ENCODE measurements around the gene RNPS1. TPM values are rescaled to one million over a fixed set of nuclear protein-coding genes. Genes with fewer than 3 reads are reported as not detected.
"Not testable (repeated sequence)": the region's sequence is repeated elsewhere in the genome, so short reads cannot be mapped to it uniquely, and the experiment has no call there.

Gene RNPS1
- total RNA-seq, 2 experiments from 2014 or later = 230 to 238 TPM

GRCh38 chr16:2278272-2278608 is 10.3 kb upstream of the RNPS1 start:
- CTCF ChIA-PET = interaction anchor here (0.6 to 0.9 kb wide), 2 partner anchors 26 to 34 kb away, joined by 3 to 4 read pairs; no protein-coding TSS in a partner anchor
- Mint-ChIP-seq H3K36me3 (ENCODE audit: low read depth) (no peaks in the 10 kb centered on the region), H3K27ac (no peak overlapping the region), H3K4me1 (no peaks in the 10 kb centered on the region), H3K4me3 (no peak overlapping the region), H3K9me3 (no peaks in the 10 kb centered on the region), H3K27me3 (no peaks in the 10 kb centered on the region)
- POLR2A ChIA-PET = no interaction called here
- DNase-seq = no peak

DNA sequence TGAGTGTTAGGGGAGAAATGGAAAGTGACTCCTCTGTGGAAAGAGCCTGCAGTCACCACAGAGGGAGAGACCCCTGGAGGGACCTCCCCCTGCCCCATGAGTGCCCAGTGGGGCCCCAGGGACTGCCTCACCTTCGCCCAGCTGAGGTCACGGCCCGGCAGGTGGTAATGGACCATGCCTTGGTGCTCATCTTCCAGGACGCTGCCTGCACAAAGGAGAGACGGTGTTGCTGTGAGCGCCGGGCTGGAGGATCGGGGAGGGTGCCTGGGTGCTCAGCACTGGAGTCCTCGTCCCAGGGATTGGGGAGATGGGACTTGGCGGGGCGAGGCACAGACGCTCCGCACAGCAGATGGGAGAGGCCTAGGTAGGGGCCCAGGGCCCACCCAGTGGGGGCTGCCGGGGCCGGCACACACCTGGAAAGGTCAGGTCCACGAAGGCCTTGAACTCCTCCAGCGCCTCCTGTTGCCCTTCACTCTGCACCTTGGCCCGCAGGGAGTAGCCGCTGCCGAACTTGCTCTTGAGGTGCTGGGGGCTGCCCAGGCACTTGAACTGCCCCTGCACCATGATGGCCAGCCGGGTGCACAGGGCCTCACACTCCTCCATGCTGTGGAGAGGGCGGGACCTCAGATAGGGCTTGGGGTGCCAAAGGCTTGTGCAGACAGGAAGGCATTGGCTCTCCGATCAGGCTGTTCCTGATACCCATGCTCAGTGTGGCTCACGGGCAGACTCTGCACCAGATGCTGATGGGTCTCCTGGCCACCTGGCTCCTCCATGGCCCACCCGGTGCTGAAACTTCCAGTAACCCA is 9.7 kb upstream of the RNPS1 start:
- H3K27me3 Mint-ChIP-seq = no peaks in the 10 kb centered on the region
- H3K4me1 Mint-ChIP-seq = no peaks in the 10 kb centered on the region
- no peak overlapping the region for H3K4me3 Mint-ChIP-seq
- ChIA-PET POLR2A (no interaction called here), CTCF (interaction anchor here (0.6 kb wide), 1 partner anchor 1528 kb away, joined by 7 read pairs; no protein-coding TSS in a partner anchor)
- no peak for DNase-seq
- H3K36me3 Mint-ChIP-seq (ENCODE audit: low read depth) = no peaks in the 10 kb centered on the region
- H3K27ac Mint-ChIP-seq = no peak overlapping the region
- H3K9me3 Mint-ChIP-seq = no peaks in the 10 kb centered on the region

DNA sequence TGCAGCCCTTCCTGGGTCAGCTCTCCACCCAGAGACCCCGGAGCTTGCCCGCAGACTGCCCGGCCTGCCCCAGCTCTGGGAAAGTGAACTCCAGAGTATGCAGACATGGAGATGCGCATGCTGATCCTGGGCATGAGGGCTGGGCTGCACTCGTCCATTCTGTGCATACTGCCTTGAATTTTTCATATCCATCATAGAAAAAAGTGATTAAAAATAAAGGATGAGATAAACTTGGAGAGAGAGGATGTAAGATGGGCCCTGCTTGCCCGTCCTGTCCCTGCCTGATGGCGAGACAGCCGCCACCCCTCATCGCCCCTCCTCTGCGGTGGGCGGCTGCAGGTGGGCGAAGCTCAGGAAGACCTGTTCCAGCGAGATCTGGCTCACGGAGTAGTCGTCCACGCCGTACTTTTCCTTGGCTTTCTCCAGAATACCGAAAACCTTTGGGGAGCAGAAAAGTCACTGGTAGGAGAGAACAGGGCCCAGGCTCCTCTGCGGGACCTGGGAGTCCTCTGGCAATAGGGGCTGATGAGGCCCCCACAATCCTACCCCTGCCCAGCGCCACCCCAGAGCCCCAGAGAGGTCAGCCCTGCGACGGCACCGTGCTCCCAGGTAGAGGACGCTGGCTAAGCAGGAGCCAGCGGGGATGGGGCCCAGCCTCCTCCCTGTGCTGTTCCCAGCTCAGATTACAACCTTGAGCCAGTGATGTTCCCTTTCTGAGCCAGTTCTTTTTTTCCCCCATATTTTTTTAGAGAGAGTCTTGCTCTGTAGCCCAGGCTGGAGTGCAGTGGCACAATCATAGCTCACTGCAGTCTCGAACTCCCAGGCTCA is 8.7 kb upstream of the RNPS1 start:
- DNase-seq = no peak
- H3K4me1 Mint-ChIP-seq = no peaks in the 10 kb centered on the region
- no peak overlapping the region for H3K27ac Mint-ChIP-seq
- H3K9me3 Mint-ChIP-seq = no peaks in the 10 kb centered on the region
- no peak overlapping the region for H3K4me3 Mint-ChIP-seq
- no peaks in the 10 kb centered on the region for H3K36me3 Mint-ChIP-seq (ENCODE audit: low read depth)
- H3K27me3 Mint-ChIP-seq = no peaks in the 10 kb centered on the region
- POLR2A ChIA-PET = no interaction called here
- CTCF ChIA-PET = no interaction called here

GRCh38 chr16:2275476-2276367 is 7.8 kb upstream of the RNPS1 start:
- CTCF ChIA-PET = no interaction called here
- H3K4me3 Mint-ChIP-seq = no peak overlapping the region
- no peaks in the 10 kb centered on the region for H3K9me3 Mint-ChIP-seq
- H3K36me3 Mint-ChIP-seq (ENCODE audit: low read depth) = no peaks in the 10 kb centered on the region
- no peak for DNase-seq
- no peaks in the 10 kb centered on the region for H3K4me1 Mint-ChIP-seq
- H3K27ac Mint-ChIP-seq = no peak overlapping the region
- H3K27me3 Mint-ChIP-seq = no peaks in the 10 kb centered on the region
- POLR2A ChIA-PET = no interaction called here

DNA sequence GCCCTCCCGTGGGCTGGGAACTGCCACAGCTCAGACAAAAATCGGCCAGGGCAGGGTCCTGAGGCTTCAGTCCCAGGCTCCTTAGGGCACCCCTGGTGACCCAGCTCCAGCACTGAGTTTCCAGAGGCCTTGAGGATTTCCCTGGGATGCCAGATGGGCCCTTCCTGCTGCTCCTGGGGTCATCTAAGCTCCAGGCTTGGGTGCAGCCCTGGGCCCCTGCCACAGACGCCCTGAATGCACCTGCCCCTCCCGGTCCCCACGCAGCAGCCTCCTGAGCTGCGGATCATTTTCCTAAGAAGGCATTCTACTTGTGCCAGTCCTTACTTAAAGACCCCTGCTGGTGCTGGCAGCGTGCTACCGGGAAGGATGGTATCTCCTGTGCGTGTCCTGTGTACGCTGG is 6.0 kb upstream of the RNPS1 start:
- H3K9me3 Mint-ChIP-seq = no peaks in the 10 kb centered on the region
- peaks cover 8% of the 10 kb centered on the region for H3K4me1 Mint-ChIP-seq
- no peak overlapping the region for H3K27ac Mint-ChIP-seq
- no peaks in the 10 kb centered on the region for H3K36me3 Mint-ChIP-seq (ENCODE audit: low read depth)
- no peak overlapping the region for H3K4me3 Mint-ChIP-seq
- no peak for DNase-seq
- POLR2A ChIA-PET = no interaction called here
- no peaks in the 10 kb centered on the region for H3K27me3 Mint-ChIP-seq
- CTCF ChIA-PET = interaction anchor here (0.6 kb wide), 1 partner anchor 210 kb away, joined by 3 read pairs; no protein-coding TSS in a partner anchor

DNA sequence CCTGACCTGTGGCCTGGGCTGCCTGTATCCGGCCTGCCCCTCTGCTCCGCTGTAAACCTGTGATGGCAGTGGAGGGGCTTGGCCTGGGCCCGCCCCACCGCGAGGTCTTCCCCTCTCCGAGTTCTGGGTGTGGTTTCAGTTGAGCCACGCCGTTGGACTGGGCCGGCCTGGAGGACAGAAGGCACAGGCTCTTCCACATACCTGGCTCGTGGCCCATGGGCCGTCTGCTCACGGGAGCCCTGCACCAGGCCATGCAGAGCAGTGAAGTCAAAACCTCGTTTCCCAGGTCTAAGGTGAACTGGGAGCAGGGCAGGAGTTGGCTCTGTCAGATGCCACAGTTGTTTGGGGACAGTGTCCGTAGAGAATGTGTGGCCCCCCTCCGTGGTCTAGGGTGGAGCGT is 5.6 kb upstream of the RNPS1 start:
- Mint-ChIP-seq H3K4me3 (no peak overlapping the region), H3K36me3 (ENCODE audit: low read depth) (no peaks in the 10 kb centered on the region), H3K9me3 (no peaks in the 10 kb centered on the region), H3K27me3 (no peaks in the 10 kb centered on the region), H3K4me1 (peaks cover 8% of the 10 kb centered on the region), H3K27ac (no peak overlapping the region)
- ChIA-PET CTCF (no interaction called here), POLR2A (no interaction called here)
- no peak for DNase-seq

- POLR2A ChIA-PET = no interaction called here
- H3K4me3 Mint-ChIP-seq = no peak overlapping the region
- H3K9me3 Mint-ChIP-seq = no peaks in the 10 kb centered on the region
- no peak overlapping the region for H3K27ac Mint-ChIP-seq
- no peak for DNase-seq
- H3K27me3 Mint-ChIP-seq = no peaks in the 10 kb centered on the region
- peaks cover 9% of the 10 kb centered on the region for H3K4me1 Mint-ChIP-seq
- peaks cover 5% of the 10 kb centered on the region for H3K36me3 Mint-ChIP-seq (ENCODE audit: low read depth)
- CTCF ChIA-PET = interaction anchor here (1.0 kb wide), 1 partner anchor 20 kb away, joined by 3 read pairs; the partner anchor contains the start of gene ECI1
Observed at GRCh38 chr16:2271848-2272461, 4.0 kb upstream of the RNPS1 start.

DNA sequence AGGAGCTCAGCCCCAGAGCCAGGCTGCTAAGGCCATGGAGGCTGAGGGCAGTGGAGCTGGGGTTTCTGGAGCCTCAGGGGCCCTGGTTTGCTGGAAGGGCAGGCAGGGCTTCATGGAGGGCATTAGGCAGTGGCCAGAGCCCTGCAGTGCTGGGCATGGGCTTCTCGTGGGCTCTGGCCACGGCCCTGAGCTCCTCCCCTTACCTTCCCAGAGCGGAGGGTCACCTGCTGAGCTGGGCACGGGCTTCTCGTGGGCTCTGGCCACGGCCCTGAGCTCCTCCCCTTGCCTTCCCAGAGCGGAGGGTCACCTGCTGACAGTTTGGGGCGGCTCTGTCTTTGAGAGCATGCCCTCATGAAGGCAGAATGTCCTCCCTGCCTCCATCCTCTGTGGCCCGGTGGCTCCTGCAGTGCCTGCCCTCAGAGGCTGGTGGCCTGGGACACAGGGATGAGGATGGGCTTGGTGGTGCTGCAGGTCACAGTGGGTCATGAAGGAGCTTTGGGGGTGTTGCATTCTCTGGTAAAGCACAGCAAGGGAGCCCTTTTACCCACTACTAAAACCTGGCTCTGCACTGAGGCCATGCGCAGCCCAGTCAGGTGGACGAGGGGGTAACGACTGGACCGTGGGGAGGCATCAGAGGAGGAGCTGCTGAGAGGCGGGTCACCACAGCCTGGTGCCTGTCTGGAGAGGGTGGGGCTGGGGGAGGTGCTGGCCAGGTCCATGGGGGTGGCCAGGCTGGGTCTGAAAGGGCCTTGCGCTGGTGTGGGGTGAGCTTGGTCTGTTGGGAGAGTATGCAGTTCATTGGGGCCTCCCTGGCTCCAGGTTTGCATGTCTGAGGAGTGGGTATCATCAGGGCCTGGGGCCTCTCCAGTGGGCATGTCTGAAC is 2.9 kb upstream of the RNPS1 start:
- Mint-ChIP-seq H3K4me1 (peaks cover 20% of the 10 kb centered on the region), H3K36me3 (ENCODE audit: low read depth) (peaks cover 15% of the 10 kb centered on the region), H3K27ac (no peak overlapping the region), H3K9me3 (no peaks in the 10 kb centered on the region), H3K4me3 (no peak overlapping the region), H3K27me3 (no peaks in the 10 kb centered on the region)
- no peak for DNase-seq
- ChIA-PET POLR2A (no interaction called here), CTCF (interaction anchor here (1.2 kb wide), 1 partner anchor 8 kb away, joined by 4 read pairs; no protein-coding TSS in a partner anchor)

DNA sequence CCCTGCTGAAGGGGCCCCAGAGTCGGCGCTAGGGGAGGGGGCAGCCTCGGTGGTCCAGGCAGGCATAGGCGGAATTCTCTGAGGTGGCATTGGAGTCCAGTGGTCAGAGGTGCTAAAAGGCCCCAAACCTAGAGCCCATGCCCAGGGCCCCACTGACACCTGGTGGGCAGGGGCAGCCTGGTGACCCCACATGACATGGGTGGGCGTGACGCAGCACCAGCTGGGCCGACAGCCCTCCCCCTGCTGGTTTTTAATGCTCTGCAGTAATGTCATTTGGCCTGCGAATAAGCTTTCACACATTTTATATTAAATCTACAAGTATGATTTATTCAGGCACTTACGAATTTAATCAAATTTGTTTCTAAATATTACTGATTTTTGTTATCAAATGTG is 2.1 kb upstream of the RNPS1 start:
- H3K27ac Mint-ChIP-seq = no peak overlapping the region
- no peak for DNase-seq
- peaks cover 26% of the 10 kb centered on the region for H3K4me1 Mint-ChIP-seq
- CTCF ChIA-PET = interaction anchor here (1.2 kb wide), 1 partner anchor 9 kb away, joined by 4 read pairs; no protein-coding TSS in a partner anchor
- no peaks in the 10 kb centered on the region for H3K9me3 Mint-ChIP-seq
- H3K4me3 Mint-ChIP-seq = peak overlapping the region; percentile 87
- POLR2A ChIA-PET = no interaction called here
- peaks cover 19% of the 10 kb centered on the region for H3K36me3 Mint-ChIP-seq (ENCODE audit: low read depth)
- no peaks in the 10 kb centered on the region for H3K27me3 Mint-ChIP-seq

GRCh38 chr16:2267505-2267912 is 417 bp downstream of the RNPS1 start:
- CTCF ChIA-PET = not testable (repeated sequence)

DNA sequence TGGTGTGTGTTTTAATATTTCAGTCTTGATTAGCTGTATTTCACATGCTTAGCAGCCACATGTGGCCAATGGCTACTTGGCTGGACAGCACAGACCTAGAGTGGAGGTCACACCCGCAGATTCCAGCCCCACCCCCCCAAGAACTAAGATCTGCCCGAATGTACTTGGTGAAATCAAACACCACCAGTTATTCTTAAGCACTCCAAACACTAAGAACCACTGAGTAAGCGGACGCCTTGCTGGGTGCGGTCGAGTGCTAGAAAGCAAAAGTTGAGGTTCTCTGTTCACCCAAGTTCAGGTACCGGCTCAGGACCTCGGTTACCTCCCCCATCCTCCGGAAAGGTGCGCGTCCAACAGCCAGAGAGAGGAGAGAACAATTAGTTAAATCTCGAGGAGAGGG is 1.0 kb downstream of the RNPS1 start:
- H3K27me3 Mint-ChIP-seq, H3K9me3 Mint-ChIP-seq, POLR2A ChIA-PET, CTCF ChIA-PET: not testable (repeated sequence)
- Mint-ChIP-seq H3K27ac (peak overlapping the region; percentile 98), H3K36me3 (ENCODE audit: low read depth) (peaks cover 34% of the 10 kb centered on the region), H3K4me1 (peaks cover 36% of the 10 kb centered on the region), H3K4me3 (peak overlapping the region; percentile 87)
- peak; percentile 31 for DNase-seq

More at GRCh38 chr16:2267505-2267912, 417 bp downstream of the RNPS1 start:
- H3K27ac Mint-ChIP-seq = peak overlapping the region; percentile 98
- H3K4me1 Mint-ChIP-seq = peaks cover 33% of the 10 kb centered on the region
- H3K4me3 Mint-ChIP-seq = peak overlapping the region; percentile 87
- POLR2A ChIA-PET, H3K27me3 Mint-ChIP-seq, H3K9me3 Mint-ChIP-seq, DNase-seq: not testable (repeated sequence)
- peaks cover 28% of the 10 kb centered on the region for H3K36me3 Mint-ChIP-seq (ENCODE audit: low read depth)
